ENCODE measurements around the gene LPAR1.
"Not testable (repeated sequence)": the region's sequence is repeated elsewhere in the genome, so short reads cannot be mapped to it uniquely, and the experiment has no call there.

The LPAR1 gene

DNA sequence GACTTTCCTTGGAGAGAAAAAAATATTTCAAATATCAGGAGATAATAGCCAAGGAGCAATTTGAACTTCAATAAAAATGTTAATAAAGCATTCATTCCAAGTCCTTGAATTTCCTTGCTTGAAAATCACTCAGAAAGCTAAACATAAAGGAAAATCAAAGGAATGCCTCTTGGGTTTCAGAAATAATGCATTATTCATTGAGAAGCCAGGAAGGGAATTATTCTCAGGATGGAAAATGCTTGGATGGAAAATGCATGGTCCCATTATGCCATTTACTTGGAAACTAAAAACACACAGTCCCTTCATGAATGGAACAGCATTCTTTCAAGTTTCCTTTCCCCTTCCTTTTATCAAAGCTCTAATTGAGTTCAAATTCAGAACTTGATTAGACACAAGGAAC is 160.9 kb downstream of the LPAR1 start:
- no peak for DNase-seq (ENCODE audit: low read depth in 3 of 3, low spot score in 1 of 3)

DNA sequence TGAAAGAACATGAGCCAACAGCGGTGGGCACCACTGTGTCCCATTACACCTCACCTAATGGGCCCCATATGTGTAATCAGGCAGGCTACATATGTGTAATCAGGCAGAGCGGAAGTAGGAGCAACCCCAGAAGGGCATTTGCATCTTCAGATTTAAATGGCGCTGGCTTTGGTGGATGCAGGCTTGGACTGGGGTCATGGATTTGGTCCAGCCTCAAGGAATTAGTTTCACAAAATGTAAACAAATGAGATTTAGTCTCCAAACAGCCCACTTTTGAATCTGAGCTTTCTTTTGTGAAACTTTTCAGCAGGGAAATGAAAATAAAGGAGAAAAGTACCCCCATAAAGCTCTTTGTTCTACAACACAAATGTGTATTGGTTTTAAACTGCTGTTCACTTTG is 161.3 kb downstream of the LPAR1 start:
- no peak for DNase-seq (ENCODE audit: low read depth in 3 of 3, low spot score in 1 of 3)

DNA sequence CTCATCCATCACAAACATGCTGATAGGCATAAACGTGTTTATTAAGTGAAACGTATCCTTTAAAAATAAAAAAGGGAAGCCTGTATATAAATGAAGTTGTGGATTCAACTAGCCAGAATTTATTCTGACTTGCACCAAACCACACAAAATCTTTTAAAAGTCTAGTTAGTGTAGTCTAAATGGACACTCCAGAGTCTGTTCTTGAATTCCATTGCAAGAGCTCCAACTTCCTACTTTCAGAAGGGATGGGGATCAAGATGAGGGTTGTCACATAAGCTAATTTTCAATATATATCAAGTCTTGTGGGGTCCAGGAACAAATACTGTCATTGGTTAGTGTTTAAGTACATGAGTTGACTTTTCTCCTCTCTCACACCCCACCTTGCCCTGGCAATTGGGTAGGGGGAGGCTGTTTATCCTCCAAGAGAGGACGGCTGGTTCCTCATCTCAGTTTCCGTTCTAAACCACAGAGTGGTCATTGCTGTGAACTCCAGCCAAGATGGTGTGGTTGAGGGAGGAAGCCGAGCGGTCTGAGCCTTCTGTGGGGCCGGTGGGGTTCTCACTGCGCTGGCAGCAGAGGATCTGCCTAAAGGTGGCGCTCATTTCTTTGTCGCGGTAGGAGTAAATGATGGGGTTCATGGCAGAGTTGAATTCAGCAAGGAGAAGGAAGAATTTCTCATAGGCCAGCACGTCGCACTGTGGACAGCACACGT is 163.2 kb downstream of the LPAR1 start:
- DNase-seq (ENCODE audit: low read depth in 3 of 3, low spot score in 1 of 3): no peak

DNA sequence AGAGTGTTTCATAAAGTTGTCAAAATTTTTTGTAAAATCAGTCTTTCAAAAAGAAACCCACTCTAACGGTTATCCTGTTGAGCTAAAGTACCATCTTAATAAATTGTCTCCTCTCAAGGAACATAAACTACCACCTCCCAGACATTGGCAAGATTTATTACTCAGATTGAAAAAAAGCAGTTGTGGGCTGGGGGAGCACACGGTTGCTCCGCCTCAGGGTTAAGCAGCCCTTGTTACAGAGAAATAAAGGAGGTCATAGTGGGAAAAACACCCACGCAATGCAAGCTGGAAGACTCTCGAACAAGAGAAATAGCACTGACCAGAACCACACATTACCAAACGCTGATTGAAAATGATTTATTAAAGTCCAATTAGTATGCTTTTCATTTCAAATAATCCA is 165.3 kb downstream of the LPAR1 start:
- DNase-seq (ENCODE audit: low read depth in 3 of 3, low spot score in 1 of 3): no peak

- no peak for DNase-seq (ENCODE audit: low read depth in 3 of 3, low spot score in 1 of 3)
Measured at GRCh38 chr9:110871736-110872135, 166.5 kb downstream of the LPAR1 start.

GRCh38 chr9:110869931-110870330 is 168.3 kb downstream of the LPAR1 start:
- DNase-seq (ENCODE audit: low read depth in 3 of 3, low spot score in 1 of 3): no peak

GRCh38 chr9:110864011-110864410 is 174.3 kb downstream of the LPAR1 start:
- DNase-seq (ENCODE audit: low read depth in 3 of 3, low spot score in 1 of 3): no peak

- DNase-seq (ENCODE audit: low read depth in 3 of 3, low spot score in 1 of 3): not testable (repeated sequence)
Measured at GRCh38 chr9:110861370-110862110, 176.7 kb downstream of the LPAR1 start.

DNA sequence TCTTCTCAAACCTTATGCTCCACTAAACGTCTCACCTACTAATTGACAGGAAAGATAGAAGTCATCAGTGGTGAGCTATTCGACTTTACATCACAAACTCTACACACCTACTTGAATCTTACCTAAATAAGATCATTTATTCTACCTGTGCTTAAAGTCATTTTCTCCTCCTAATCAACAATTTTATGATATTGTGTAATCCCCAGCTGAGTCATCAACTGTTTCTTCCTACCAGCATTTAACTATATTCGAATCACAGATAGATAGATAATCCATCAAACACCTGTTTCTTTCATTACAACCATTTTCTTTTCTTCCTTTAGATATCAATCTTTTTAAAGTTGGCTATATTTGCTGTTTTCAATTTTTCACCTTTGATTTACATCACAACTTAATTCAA is 181.5 kb downstream of the LPAR1 start:
- no peak for DNase-seq (ENCODE audit: low read depth in 3 of 3, low spot score in 1 of 3)

GRCh38 chr9:110850401-110851135 is 187.7 kb downstream of the LPAR1 start:
- no peak for DNase-seq (ENCODE audit: low read depth in 3 of 3, low spot score in 1 of 3)

DNA sequence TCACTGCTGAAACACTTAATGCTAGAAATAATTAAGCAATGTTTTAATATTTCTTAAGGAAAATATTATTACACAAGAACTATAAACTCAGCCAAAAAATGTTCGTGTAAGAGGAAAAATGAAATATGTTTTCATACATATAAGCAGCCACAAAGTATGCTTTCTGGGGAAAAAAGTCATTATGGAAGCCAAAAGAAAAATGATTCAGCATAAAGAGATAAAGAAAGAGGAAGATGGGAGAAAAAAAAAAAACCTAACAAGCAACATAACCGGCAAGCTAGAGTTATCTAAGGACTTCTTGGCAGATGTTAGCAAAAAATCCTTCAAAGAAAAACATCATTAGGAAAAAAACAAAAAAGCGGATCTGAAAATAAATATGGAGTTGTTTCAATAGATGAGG is 190.6 kb downstream of the LPAR1 start:
- DNase-seq (ENCODE audit: low read depth in 3 of 3, low spot score in 1 of 3): no peak

DNA sequence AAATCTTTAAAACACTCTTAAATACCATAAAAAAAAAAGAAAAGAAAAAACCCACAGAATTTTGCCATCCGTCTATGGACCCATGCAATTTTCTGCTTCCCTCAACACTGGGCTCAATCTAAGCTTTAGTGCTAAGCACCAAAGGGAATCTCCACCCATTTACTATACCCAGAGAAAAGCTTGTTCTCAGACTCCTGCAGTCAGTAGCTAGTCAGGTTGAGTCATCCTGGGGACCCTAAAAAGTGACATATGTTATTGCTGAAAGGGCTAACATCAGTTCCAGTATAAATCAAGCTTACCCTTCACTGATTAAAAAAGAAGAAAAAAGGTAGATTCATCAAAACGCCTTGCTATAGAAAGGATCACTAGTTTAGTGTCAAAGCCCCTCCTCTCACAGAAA is 192.1 kb downstream of the LPAR1 start:
- no peak for DNase-seq (ENCODE audit: low read depth in 3 of 3, low spot score in 1 of 3)

- DNase-seq (ENCODE audit: low read depth in 3 of 3, low spot score in 1 of 3): no peak
Measured at GRCh38 chr9:110844121-110844520, 194.1 kb downstream of the LPAR1 start.

DNA sequence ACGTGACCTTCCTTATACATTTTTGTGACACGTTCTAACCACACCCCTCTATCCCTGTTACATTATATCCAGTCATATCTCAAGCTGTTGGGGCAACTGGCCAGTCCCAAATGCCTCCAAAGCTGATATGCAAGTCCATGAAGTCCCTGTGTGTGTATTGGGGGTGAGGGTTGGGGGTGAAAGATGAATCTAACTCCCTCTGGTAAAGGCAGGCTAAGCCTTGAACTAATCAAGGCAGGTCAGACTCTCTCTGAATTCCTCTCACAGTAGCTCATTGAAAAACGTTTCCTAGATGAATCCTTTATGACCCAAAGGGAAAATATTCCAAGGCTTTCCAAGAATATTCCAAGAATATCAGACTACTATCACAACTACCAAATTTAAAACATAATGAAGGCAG is 195.3 kb downstream of the LPAR1 start:
- no peak for DNase-seq (ENCODE audit: low read depth in 3 of 3, low spot score in 1 of 3)

GRCh38 chr9:110842169-110842568 is 196.1 kb downstream of the LPAR1 start:
- no peak for DNase-seq (ENCODE audit: low read depth in 3 of 3, low spot score in 1 of 3)

- no peak for DNase-seq (ENCODE audit: low read depth in 3 of 3, low spot score in 1 of 3)
Measured at GRCh38 chr9:110837401-110838005, 200.8 kb downstream of the LPAR1 start.

- DNase-seq (ENCODE audit: low read depth in 3 of 3, low spot score in 1 of 3): no peak
Measured at GRCh38 chr9:110835859-110836271, 202.4 kb downstream of the LPAR1 start.

GRCh38 chr9:110835404-110835803 is 202.9 kb downstream of the LPAR1 start:
- DNase-seq (ENCODE audit: low read depth in 3 of 3, low spot score in 1 of 3): no peak

GRCh38 chr9:110832926-110833325 is 205.3 kb downstream of the LPAR1 start:
- DNase-seq (ENCODE audit: low read depth in 3 of 3, low spot score in 1 of 3): no peak

GRCh38 chr9:110830495-110830894 is 207.8 kb downstream of the LPAR1 start:
- no peak for DNase-seq (ENCODE audit: low read depth in 3 of 3, low spot score in 1 of 3)

- no peak for DNase-seq (ENCODE audit: low read depth in 3 of 3, low spot score in 1 of 3)
Measured at GRCh38 chr9:110828264-110828663, 210.0 kb downstream of the LPAR1 start.

DNA sequence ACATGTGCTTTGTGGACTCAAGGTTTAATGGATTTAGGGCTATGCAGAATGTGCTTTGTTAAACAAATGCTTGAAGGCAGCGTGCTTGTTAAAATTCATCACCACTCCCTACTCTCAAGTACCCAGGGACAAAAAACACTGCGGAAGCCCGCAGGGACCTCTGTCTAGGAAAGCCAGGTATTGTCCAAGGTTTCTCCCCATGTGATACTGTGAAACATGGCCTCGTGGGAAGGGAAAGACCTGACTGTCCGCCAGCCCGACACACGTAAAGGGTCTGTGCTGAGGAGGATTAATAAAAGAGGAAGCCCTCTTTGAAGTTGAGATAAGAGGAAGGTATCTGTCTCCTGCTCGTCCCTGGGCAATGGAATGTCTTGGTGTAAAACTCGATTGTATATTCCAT is 211.9 kb downstream of the LPAR1 start:
- DNase-seq (ENCODE audit: low read depth in 3 of 3, low spot score in 1 of 3): not testable (repeated sequence)
